Activated CD4-positive, CD25-positive, alpha-beta regulatory T cell treated with anti-CD3 and anti-CD28 coated beads, Interleukin-2, amount 50 U/mL, for 24 hours (primary cell): ENCODE data around the gene OR2J3.
A peak's percentile ranks its signal among the peaks of the same experiment; 100 is the strongest.
"Not testable (repeated sequence)": the region's sequence is repeated elsewhere in the genome, so short reads cannot be mapped to it uniquely, and the experiment has no call there.

ENCODE experiments used
- ATAC-seq, 2 donors: fragments of 150-1000 bp; cut with Tn5 transposase; one replicate each; pipeline ENCODE4 v1.10.0; 2021; ENCODE audit warnings: mild to moderate bottlenecking in 1 of 2, moderate library complexity in 1 of 2

OR2J3 gene

DNA sequence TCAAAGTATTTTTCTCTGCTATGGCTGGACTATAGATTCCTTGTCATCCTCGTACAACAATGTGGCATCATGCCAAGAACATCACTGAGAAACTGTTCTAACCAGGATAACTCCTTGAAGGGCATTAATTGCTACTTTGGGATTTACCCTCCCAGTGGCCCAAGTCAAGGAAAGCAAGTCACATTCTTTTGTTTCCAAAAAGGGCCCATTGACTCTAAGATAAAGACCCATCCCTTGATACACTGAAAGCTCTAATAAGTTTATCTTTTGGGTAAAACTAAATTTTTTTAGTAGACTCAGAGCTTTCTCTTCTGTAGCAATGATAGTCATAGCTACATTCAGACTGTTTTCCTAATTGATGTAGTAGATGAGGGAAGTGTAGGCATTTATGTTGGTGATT is at the start of gene OR2J3:
Gene OR2J3, plus strand, starts transcription at position 301 of the 400 bp plus-strand sequence. CDS start 3,833 bp downstream, outside the sequence.
- no peak for ATAC-seq

DNA sequence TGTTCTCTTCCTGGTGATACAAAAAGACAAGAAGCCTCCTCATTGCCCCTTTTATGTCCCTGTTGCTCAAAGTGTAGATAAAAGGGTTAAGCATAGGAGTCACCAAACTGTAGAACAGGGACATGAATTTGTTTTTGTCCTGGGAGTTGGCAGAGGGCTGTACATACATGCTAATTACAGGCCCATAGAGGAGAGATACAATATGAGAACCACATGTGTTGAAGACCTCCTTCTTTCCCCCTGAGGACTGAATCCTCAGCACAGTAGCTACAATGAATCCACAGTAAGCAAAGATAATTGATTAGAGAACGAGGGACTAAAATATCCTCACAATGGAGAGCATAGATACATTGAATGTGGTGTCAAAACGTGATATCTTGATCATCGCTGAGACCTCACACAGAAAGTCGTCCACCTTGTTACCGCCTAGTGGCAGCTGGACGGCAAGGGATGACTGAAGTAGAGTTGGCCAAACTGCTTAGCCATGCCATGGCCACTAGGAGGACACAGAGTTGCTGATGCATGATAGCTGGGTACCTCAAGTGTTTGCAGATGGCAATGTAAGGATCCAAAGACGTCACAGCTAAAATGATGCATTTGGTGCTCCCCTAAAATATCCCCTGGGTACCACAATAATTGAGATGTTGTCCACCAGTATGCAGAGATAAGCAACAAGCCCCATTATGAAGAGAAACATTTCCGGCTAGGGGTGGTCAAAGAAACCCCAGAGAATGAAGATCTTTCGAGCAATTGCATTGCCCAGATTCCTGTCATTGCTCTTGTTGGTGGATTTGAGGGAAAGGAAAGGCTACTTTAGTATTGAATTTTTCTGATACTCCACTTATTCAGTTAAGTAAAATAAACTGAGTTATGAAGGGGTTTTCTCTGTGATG is 35.8 kb upstream of the OR2J3 start:
- peak in 1 of 2 donors; percentile 30 for ATAC-seq

DNA sequence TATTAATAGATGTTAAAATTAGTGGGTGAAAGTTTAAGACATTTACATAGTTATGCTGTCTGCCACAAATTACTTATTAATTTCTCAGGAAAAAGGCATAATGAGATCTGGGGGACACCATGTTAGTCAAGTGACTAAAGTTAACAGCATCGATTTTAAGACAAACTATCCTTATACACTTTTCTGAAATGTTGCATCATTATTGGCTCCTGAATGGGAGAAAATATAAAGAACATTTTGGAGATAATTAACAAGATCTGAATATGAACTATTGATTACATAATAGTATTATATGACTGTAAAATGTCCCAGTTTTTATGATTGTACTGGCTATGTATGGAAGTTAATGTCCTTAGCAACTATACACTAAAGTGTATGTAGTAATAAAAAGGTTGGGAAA is 28.7 kb upstream of the OR2J3 start:
- ATAC-seq = no peak

DNA sequence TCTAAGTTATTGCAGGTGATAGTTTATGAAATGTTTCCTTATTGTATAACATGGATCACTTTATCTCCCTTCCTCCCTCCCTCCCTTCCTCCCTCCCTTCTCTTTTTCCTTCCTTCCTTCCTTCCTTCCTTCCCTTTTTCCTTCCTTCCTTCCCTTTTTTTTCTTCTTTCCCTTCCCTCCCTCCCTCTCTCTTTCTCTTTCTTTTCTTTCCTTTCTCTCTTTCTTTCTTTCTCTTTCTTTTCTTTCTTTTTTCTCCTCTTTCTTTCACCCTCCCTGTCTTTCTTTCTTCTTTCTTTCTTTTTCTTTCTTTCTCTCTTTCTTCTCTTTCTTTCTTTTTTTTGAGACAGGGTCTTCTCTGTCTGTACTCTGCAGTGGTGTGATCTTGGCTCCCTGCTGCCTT is 26.5 kb upstream of the OR2J3 start:
- ATAC-seq = no peak

DNA sequence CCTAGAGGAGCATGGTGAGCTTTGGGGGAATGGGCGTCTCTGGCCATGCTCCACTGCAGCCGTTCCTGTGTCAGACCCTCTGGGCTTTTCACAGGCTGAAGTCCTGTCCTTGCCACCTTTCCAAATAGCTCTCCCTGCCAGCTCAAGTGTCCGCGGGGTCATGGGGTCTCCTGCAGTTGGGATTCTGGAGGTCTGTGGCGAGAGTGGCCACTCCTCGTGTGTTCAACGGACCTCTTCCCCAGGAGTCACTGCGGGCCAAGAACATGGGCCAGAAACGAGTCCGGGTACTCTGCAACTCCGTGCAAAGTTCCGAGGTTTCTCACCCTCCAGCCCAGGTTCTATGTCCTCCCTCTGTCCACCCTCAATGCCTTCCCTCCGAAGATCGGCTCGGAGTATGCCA is 25.4 kb upstream of the OR2J3 start:
- ATAC-seq = no peak

DNA sequence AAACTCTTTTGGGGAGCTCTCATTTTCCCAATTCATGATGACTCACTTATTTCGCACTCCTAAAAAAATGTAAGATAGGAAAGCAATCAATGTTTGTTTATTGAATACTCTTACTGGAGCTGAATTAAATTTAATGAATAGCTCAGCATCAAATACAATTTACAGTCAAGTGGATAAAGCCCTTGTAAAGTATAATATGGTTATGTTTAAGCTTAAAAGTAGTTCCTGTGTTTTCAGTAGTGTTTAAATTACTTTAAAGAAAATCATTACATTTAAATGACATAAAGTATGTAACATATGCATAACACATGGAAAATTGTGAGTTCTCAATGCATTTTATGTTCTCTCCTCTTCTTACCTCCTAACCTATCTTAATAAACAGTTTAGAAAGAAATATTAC is 20.6 kb upstream of the OR2J3 start, which contains the start of gene OR2B3:
Gene OR2B3, minus strand, starts transcription at position 101 of the 400 bp plus-strand sequence. Its CDS starts 65 bp downstream, at position 36.
- ATAC-seq = no peak

DNA sequence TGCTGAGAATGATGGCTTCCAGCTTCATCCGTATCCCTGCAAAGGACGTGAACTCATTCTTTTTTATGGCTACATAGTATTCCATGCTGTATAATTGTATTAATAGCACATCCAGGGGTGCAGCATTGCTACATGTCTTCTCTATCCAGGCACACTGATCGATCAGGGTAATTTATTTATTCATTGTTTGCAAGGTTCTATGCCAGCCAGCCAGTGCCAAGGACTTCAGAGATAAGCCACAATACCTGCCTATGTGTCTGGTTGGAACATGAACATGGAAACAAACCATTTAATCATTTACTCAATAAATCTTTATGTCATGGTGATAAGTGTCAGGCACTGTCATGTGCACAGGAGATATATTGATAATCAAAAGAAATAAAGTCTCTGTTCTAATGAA is 14.9 kb upstream of the OR2J3 start:
- no peak for ATAC-seq

DNA sequence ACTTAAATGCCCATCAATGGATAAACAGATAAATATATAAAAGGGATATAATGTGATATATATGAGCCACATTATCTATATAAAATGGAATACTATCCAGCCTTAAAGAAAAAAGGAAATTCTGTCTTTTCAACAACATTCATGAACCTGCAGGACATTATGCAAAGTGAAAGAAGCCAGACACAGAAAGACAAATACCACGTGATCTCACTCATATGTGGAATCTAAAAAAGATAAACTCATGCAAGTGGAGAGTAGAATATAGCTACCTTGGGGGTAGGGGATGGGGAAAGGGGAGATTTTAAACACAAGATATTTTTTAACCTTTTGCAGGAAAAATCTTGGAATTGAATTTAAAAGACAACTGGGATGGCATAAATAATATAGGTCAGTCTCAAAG is 10.1 kb upstream of the OR2J3 start:
- no peak for ATAC-seq

DNA sequence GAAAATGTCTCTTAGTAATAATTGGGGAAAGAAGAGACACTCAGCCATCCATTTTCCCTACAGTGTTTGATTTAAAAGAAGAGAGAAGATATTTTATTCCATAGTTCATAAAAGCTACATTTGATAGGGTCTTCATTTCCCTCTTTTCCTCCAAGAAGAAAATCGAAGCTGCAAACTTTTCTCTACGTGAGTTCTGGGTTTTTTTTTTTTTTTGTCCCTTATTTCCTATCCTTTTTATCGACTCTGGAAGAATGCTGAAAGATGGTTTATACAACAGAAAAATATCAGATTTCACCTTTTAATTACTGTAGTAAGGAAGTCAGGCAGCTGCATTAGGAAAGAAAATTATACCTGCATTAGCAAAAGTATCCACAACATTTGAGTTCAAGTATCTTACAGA is 8.7 kb upstream of the OR2J3 start, which contains the start of gene OR2J1:
Gene OR2J1, plus strand, starts transcription at position 301 of the 400 bp plus-strand sequence. CDS start 1,453 bp downstream, outside the sequence.
- no peak for ATAC-seq

DNA sequence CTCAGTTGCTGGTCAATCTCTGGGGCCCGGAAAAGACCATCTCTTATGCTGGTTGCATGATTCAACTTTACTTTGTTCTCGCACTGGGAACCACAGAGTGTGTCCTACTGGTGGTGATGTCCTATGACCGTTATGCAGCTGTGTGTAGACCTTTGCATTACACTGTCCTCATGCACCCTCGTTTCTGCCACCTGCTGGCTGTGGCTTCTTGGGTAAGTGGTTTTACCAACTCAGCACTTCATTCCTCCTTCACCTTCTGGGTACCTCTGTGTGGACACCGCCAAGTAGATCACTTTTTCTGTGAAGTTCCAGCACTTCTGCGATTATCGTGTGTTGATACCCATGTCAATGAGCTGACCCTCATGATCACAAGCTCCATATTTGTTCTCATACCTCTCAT is 4.3 kb downstream of the OR2J3 start:
- no peak for ATAC-seq

DNA sequence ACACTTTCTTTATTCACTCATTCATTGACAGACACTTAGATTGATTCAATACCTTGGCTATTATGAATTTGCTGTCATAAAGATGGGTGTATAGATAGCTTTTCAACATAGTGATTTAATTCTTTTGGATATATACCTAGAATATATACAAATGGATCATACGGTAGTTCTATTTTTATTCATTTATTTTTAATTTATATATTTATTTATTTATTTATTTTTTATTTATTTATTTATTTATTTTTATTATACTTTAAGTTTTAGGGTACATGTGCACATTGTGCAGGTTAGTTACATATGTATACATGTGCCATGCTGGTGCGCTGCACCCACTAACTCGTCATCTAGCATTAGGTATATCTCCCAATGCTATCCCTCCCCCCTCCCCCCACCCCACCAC is 7.1 kb downstream of the OR2J3 start:
- not testable (repeated sequence) for ATAC-seq

DNA sequence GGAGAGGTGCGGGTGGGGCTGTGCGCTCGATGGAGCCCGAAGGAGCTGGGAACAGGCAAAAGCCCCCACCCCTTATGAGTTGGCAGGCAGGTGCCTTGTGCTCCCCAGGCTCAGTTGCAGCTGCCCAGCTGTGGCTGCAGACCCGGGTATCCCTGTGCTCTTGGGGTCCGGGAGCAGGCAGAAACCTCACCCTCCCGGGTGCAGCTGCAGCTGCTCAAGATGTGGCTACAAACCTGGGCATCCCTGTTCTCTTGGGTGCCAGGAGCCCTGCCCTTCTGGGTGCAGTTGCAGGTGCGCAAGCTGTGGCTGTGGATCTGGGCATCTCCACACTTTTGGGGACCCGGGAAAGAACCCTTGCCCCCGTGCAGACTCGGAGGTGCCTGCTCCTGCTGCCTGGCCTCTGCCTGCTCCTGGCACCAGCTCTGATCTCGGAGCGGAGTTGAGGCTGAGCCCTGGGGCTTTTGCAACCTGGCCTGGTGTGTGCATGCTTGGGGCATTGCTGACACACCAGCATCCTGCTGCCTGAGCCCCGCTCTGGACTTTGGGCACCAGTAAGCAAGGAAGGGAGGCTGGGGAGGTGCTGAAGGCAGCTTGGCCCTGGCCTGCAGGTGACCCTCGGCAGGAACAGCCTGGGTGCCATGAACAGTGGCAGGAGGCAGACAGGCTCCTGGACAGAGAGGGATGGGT is 21.6 kb downstream of the OR2J3 start:
- no peak for ATAC-seq

DNA sequence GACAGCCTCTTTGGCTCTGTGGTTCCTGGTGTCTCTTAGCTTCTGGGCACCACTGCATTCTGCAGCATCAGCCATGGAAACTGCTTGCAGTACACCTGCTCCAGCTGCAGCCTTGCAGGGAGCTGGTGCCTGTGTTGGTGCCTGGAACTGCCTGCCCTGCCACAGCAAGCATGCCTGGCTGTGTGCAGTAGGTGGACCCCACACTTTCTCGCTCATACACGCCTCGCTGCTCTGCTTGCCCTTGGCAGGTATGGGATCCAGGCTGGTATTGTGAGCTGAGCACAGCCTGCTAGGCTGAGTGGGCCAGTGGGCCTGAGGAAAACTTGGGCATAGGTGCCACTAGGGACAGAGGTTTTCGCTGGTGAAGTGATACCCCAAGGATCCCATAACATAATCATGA is 22.8 kb downstream of the OR2J3 start:
- no peak for ATAC-seq

DNA sequence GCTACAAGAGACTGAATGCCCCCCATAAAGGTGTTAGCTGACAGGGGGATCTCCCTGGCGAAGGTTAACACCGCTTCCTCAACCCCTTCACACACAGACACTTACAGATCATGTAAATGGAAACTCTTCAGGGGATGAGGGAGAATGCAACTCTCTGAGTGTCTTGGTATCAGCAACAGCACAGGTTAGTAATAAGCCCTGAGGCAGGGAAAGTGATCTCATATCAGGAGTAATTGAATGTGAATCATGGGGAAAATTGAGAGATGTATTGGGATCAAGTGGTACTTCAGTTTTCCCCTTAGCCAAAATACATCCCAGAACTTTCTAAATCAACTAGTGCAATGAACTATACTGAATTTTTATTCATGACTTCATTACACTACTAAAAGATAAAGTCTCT is 23.8 kb downstream of the OR2J3 start:
- ATAC-seq = no peak

DNA sequence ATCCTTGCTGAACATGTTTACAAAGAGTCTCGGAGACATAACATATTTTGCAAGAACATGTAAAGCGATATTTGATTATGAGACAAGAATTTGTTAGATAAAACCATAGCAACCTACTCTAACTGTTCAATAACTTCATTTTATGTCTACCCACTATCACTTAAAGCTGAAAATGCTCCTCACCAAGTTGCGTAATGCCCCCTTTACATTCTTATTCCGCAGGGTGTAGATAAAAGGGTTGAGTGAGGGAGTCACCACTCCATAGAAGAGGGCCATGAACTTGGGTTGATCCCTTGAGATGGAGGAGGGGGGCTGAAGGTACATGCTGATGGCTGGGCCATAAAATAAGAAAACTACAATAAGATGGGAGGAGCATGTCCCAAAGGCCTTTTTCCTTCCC is 29.9 kb downstream of the OR2J3 start:
- no peak for ATAC-seq

DNA sequence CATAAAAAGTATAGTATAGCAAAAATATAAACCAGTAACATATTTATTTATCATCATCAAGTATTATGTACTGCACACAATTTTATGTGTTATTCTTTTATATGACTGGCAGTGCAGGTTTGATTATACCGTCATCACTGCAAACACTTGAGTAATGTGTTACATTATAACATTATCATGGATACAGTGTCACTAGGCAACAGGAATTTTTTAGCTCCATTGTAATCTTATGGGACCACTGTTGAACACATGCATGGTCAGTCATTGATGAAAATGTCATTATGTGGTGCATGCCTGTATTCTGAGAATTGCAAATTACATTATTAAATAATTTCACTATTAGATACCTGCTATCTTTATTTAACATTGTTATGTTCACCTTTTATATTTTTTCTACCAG is 33.7 kb downstream of the OR2J3 start:
- ATAC-seq = no peak

DNA sequence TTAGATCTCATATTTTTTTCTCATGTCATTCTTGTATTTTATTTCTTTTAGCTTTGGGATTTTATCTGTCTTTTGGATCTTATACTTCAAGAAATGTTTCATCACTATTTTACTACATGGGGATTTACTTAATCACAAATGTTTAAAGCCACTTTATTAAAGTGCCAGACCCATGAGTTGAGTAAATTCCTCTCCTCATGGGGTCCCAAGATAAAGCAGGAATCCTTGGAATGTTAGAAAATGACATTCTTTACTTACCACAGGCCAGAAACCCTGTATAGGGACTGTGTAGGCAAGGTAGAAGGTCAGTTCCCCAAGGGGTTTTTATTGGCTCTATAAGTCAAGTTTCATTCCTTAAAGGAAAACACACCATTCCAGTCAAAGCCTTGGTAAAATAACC is 34.5 kb downstream of the OR2J3 start:
- ATAC-seq = no peak

DNA sequence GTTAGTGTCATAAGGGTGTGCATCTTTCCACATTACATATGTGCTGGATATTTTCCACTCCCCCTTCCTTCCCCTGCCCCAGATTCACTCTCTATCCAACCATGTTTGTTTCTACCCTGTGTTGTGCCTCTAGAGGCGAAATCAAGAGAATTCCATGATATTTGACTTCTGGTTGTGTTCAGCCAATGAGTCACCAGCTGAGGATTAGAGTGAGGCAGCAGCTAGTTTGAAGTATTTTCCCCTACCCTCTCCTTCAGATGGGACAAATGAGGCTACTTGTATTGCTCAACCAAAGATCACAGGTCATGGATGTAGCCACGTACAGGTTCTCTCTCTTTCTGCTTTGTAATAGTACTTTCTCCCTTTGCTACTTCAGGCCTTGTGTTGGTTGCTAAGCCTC is 38.3 kb downstream of the OR2J3 start:
- no peak for ATAC-seq

DNA sequence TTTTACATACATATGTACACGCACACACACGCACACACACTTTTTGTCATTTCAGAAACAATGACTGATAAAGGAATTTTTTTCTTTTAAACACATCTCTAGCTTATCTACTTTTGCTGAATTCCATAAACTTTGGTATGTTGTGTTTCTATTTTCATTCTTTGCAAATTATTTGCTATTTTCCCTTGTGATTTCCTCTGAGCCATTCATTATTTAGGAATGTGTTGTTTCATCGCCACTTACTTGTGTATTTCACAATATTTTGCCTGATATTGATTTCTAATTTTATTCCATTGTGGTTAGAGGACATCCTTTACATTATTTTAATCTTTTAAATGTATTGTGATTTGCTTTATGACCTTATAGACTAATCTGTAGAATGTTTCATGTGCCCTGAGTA is 39.2 kb downstream of the OR2J3 start:
- ATAC-seq = no peak

DNA sequence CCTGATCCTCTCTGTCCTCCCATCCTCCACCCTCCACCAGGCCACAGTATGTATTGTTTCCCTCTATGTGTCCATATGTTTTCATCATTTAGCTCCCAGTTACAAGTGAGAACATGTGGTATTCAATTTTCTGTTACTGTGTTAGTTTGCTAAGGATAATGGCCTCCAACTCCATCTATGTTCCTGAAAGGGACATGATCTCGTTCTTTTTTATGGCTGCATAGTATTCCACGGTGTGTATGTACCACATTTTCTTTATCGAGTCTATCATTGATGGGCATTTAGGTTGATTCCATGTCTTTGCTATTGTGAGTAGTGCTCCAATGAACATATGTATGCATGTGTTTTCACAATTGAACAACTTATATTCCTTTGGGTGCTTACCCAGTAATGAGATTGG is 41.6 kb downstream of the OR2J3 start:
- not testable (repeated sequence) for ATAC-seq

DNA sequence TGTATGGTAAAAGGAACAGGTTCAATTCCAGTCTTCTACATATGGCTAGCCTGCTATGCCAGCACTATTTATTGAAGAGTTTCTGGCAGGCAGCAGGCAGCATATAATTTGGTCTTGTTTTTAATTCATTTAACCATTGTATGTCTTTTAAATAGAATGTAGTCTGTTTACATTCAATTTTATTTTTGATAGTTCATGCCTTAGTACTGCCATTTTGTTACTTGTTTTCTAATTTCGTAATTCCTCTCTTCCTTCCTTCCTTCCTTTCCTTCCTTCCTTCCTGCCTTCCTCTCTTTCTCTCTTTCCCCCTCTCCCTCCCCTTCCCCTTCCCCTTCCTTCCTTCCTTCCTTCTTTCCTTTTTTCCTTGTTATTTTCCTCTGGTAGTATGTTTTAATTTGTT is 45.2 kb downstream of the OR2J3 start:
- no peak for ATAC-seq

DNA sequence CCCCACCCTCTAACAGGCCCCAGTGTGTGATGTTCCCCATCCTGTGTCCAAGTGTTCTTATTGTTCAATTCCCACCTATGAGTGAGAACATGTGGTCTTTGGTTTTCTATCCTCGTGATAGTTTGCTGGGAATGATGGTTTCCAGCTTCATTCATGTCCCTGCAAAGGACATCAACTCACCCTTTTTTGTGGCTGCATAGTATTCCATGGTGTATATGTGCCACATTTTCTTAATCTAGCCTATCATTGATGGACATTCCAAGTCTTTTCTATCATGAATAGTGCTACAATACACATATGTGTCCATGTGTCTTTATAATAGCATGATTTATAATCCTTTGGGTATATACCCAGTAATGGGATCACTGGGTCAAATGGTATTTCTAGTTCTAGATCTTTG is 47.3 kb downstream of the OR2J3 start:
- ATAC-seq = not testable (repeated sequence)

DNA sequence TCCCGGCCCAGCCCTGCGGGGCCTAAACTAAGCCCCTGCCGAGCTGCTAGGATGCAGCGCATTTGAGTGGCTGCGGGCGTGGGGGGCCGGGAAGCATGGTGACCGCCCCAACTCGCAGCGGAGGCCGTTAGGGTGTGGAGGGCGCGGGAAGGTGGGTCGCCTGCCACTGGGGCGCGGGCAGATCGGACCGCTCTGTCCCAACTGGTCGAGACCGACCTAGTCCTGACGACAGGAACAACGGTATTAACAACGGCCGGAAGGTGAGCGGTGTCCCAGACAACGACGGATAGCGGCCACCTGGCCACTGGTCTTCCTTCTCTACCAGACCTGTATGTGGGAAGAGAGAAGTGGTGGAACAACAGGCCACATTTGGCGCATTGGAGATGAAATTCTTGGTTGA is 52.1 kb downstream of the OR2J3 start:
- not testable (repeated sequence) for ATAC-seq
